HG02623 (cell line): ENCODE measurements around the gene PRKAR1B.
"Not testable (repeated sequence)": the region's sequence is repeated elsewhere in the genome, so short reads cannot be mapped to it uniquely, and the experiment has no call there.

ENCODE experiments used
- ATAC-seq: cut with Tn5 transposase; IDR thresholded peaks from one replicate; pipeline ENCODE4 v1.9.1; 2021; ENCODE audit warnings: moderate library complexity; ENCODE audit not compliant: unreplicated experiment

Gene PRKAR1B

GRCh38 chr7:757741-758163, 30.7 kb upstream of the PRKAR1B start:
- no peak for ATAC-seq

DNA sequence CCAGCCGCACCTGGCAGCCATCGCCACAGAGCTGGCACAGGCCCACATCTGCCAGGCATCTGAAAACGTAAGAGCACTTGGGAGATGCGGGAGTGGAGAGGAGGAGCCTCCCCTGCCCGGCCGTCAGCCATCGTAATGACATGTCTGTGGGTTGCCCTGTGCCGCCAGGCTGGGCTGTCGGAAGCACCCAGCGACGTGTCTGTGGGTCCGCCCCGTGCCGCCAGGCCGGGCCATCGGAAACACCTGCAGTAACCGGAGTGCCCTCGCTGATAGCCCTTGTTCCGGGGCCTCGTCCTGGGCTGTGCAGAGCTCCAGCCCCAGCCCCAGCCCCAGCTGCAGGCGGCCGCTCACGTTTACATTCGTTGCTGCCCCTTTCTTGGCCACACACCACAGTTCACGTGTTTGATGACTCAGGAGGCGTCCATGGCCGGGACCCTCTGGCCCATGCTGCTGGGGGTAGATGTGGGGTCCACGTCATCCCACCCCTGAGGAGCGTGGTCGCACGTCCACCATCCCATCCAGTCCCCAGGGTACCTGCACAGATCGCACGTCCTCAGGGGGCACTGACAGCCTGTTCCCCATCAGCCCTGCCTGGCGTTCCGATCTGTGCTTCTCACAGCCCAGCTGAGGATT, 30.0 kb upstream of the PRKAR1B start:
- no peak for ATAC-seq

DNA sequence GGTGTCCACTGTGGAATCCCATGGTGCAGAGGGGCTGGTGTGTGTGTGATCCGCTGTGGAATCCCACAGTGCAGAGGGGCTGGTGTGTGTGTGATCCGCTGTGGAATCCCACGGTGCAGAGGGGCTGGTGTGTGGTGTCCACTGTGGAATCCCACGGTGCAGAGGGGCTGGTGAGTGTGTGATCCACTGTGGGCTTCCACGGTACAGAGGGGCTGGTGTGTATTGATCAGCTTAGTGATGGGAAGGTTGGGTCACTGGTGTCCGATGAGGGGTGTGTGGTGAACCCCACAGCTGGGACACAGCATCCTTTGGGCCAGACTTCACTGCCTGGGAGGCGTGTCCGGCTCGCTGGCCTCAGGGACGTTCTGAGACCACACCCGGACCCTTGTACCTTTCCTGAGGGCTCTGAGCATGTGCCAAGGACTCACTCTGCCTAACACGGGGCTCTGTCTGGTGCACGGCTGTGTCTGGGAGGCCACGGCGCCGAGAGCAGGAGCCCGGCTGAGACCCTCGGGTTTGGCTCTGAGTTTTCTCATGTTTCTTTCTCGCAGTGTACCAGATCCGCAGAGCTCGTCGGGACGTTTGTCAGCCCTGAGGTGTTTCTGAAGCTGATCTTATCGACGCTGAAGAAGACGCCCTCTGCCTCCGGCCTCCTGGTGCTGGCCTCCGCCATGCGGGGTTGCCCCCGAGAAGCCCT, 29.3 kb upstream of the PRKAR1B start:
- no peak for ATAC-seq

- no peak for ATAC-seq
These were observed 28.3 kb upstream of the PRKAR1B start for GRCh38 chr7:755413-755805.

- ATAC-seq = no peak
These were observed 27.7 kb upstream of the PRKAR1B start for GRCh38 chr7:754531-755412.

DNA sequence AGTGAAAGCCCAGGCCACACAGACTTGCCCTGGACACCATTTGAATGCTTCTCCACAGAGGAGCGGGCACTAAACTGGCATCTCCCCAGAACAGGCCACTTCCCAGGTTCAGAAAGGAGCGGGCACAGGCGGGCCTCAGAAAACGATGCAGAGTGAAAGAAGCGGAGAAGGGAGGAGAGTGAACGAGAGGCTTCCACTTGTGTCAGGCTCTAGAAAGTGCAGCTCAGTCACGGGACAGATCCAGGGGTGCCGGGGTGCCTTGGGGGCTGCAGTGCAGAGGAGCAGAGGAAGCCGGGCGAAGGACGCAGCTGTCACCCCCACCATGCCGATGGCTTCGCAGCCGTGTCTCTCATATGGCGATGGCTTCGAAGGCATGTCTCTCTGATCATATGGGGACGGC, 26.1 kb upstream of the PRKAR1B start:
- ATAC-seq = no peak

GRCh38 chr7:752256-752655, 25.2 kb upstream of the PRKAR1B start:
- not testable (repeated sequence) for ATAC-seq

DNA sequence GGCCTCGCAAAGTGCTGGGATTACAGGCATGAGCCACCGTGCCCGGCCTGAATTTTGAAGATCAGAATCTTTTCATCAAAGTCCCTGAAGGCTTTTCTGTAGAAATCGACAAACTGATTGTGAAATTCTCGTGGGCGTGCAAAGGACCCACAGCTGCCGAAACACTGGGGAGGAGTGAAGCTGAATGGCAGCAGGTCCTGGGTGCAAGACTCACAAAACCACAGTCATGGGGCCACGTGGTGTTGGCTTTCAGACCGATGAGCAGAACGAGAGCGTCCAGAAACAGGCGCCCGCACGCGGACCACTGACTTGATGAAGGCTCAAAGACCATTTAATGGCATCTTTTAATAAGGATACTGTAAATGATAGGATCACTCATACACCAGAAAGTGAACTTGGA, 24.7 kb upstream of the PRKAR1B start:
- ATAC-seq = no peak

DNA sequence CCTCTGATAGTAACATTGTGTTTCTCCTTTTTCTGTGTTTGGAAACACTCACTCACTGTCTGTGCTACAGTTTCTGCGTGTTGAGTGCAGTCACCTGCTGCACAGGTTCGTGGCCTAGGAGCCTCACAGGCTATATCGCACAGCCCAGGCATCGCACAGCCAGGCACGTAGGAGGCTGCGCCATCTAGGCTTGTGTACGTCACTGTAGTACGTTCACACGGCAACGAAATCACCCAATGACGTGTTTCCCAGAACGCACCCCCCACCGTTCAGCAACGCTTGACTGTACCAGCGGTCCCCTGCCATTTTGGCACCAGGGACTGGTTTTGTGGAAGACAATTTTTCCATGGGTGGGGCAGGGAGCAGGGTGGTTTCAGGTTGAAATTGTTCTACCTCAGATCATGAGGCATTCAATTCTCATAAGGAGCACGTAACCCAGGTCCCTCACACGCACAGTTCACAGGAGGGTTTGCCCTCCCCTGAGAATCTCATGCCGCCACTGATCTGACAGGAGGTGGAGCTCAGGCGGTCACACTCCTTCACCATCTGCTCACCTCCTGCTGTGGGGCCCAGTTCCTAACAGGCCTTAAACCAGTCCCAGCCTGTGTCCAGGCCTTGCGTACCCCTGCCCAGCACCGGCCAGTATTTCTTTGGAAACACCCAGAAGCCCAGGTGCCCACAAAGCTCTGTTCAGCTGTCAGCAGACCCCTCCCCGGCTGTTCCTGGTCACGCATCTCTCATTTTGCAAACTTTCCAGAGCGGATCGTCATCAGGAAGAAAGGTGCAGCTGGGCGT, 23.2 kb upstream of the PRKAR1B start:
- no peak for ATAC-seq

- ATAC-seq = no peak
These were observed 22.1 kb upstream of the PRKAR1B start for GRCh38 chr7:749140-749551.

GRCh38 chr7:748446-748845, 21.4 kb upstream of the PRKAR1B start:
- ATAC-seq = no peak

DNA sequence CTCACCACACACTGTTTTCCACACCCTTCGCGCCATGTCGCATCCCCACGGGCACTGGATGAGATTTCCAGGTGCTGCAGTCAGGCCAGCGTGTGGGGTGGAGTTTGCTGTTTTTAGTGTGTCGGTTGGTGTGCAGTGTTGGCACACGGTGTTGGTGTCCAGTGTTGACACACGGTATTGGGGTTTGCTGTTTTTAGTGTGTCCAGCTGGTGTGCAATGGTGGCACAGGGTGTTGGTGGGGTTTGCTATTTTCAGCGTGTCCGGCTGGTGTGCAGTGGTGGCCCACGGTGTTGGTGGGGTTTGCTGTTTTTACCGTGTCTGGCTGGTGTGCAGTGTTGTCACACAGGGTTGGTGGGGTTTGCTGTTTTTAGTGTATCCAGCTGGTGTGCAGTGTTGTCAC, 20.1 kb upstream of the PRKAR1B start:
- no peak for ATAC-seq

DNA sequence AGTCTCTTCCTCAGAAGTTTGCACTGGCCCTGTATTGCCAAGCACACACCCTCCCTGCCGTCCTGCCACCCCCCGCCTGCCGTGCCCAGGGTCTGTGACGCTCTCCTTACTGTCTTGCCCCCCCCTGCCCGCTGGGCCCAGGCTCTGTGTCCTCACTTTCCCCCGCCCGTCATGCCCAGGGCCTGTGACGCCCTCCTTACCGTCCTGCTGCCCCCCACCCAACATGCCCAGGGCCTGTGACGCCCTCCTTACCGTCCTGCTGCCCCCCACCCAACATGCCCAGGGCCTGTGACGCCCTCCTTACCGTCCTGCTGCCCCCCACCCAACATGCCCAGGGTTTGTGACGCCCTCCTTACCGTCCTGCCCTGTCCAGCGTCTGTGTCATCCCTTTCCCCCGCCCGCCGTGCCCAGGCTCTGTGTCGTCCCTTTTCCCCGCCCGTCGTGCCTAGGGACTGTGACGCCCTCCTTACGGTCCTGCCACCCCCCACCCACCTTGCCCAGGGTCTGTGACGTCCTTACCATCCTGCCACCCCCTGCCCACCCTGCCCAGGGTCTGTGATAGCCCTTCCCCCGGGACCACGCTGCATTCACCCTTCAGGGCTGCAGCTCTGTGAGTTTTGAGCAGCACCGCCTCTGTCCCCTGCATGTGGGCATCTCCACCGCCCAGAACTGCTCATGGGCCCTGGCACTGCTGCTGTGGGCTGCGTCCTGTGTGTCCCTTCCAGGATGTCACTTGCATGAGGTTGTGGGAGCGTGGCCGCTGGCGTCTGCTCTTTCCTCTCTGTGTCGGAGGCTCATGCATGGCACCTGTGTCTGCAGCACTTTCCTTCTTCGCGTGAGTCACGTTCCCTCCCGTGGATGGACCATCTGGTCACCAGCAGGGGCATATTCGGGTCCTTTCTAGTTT, 19.3 kb upstream of the PRKAR1B start:
- ATAC-seq = no peak

DNA sequence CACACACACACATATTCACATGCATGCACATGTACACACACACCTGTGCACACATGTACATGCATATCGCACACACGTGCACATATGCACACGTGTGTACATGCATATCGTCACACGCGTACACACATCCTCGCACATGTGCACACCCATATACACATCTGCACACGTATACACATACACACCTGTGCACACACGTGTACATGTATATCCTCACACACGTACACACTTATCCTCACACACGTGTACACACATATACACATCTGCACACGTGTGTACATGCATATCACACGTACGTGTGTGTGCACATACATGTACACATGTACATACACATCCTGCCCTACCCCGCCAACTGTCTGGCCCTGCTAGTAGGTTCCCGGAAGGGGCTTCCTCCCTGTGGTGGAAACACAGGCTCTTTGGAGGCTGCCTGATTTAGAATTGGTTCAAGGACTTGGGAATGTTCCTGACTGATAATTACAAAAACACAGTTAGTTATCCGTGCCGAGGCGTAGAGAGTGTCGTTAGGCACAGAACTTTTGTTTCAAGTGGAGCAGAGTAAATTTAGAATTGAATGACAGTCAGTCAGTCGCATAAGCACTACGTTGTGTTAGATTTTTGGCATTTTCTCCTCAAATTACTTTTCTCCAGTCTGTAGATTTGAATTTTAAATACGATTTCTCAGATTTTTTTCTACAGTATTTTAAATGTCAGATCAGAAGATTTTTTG, 18.5 kb upstream of the PRKAR1B start:
- no peak for ATAC-seq

DNA sequence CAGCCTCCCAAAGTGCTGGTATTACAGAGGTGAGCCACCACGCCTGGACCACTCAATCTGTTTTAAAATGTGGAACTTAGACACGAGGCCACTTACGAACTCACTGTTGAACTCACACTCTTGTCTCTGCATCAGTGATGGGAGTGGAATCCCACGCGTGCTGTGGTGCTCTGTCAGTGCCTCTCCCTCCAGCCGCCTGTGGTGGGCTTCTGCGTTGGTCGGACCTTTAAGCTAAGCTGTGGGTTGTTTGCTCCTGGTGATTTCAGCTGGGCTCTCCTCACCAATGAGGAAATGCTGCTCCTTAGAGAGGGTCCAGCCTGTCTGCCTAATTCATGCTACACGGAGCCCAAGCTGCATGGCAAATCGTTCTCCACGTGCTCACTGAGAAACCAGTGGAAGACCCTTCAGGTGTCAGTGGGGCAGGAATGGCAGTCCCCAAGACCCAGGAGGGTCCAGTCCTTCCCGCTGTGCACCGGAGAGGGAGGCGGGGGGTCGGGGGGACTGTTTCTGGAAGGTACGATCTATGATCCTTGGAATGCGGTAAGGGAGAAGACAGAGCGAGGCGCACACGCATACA, 17.9 kb upstream of the PRKAR1B start:
- no peak for ATAC-seq

DNA sequence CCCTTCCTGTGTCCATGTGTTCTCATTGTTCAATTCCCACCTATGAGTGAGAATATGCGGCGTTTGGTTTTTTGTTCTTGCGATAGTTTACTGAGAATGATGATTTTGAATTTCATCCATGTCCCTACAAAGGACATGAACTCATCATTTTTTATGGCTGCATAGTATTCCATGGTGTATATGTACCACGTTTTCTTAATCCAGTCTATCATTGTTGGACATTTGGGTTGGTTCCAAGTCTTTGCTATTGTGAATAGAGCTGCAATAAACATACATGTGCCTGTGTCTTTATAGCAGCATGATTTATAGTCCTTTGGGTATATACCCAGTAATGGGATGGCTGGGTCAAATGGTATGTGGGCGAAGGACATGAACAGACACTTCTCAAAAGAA, 17.0 kb upstream of the PRKAR1B start:
- not testable (repeated sequence) for ATAC-seq

DNA sequence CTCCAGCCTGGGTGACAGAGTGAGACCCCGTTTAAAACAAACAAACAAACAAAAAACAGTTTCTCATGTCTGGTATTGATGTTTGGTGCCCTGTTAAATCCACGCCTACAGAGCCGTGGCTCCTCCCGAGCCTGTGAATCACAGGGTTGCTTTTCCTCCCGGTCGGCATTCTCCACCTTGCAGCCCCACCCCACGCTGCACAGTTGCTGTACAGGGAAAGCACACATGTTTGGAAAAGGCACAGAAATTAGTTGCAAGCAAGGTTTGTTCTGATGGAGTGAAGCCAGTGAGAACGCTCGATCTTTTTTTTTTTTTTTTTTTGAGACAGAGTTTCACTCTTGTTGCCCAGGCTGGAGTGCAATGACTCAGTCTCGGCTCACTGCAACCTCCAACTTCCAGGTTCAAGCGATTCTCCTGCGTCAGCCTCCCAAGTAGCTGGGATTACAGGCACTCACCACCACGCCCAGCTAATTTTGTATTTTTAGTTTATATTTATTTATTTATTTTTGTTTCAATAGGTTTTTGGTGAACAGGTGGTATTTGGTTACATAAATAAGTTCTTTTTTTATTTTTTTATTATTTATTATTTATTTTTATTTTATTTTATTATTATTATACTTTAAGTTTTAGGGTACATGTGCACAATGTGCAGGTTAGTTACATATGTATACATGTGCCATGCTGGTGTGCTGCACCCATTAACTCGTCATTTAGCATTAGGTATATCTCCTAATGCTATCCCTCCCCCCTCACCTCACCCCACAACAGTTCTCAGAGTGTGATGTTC, 16.5 kb upstream of the PRKAR1B start:
- ATAC-seq = not testable (repeated sequence)

- ATAC-seq = no peak
These were observed 15.7 kb upstream of the PRKAR1B start for GRCh38 chr7:742791-743190.
